Ovary (tissue), 9 donors: Measurements from ENCODE around the gene PHACTR1. TPM values are rescaled to one million over a fixed set of nuclear protein-coding genes. Genes with fewer than 3 reads are reported as not detected.

ENCODE experiments used
- DNase-seq, 5 donors: peaks; one replicate each; pipeline ENCODE4 v3.0.0-alpha.2; 2019 to 2020
- H3K27ac ChIP-seq, 2 donors: fragments of 200-600 bp; one replicate each; pipeline versions ENCODE4 v1.5.1 to v1.8.0; 2019 to 2022
- H3K27me3 ChIP-seq: fragments of 200-600 bp; one replicate; pipeline ENCODE4 v1.8.0; 2022
- H3K36me3 ChIP-seq: fragments of 200-600 bp; sonication (generic); one replicate; pipeline ENCODE4 v1.5.1; 2019
- H3K4me1 ChIP-seq: one replicate; pipeline ENCODE4 v1.8.1; 2013; ENCODE audit warnings: mild to moderate bottlenecking, moderate library complexity; ENCODE audit not compliant: insufficient read depth
- H3K4me3 ChIP-seq: fragments of 200-600 bp; sonication (generic); one replicate; pipeline ENCODE4 v1.5.1; 2017
- H3K9me3 ChIP-seq, 2 donors: fragments of 200-600 bp in 1 of 2; sonication (generic) in 1 of 2; one replicate each; pipeline versions ENCODE4 v1.5.1 to v1.8.1; 2013 to 2019; ENCODE audit warnings: mild to moderate bottlenecking in 1 of 2, moderate library complexity in 1 of 2
- CTCF ChIP-seq, 3 donors: fragments of 450-650 bp in 2 of 3; fragments of 200-600 bp in 1 of 3; IDR thresholded peaks; one replicate each; pipeline versions ENCODE4 v1.5.1 to v1.8.0; 2016 to 2022; ENCODE audit warnings: antibody characterized with exemption in 3 of 3, mild to moderate bottlenecking in 1 of 3
- EP300 ChIP-seq: sonication (generic); formaldehyde crosslinking; IDR thresholded peaks from one replicate; pipeline ENCODE4 v1.6.1; 2017; ENCODE audit warnings: antibody characterized with exemption
- POLR2A ChIP-seq: fragments of 450-650 bp; IDR thresholded peaks from one replicate; pipeline ENCODE4 v1.6.1; 2017; ENCODE audit warnings: antibody characterized with exemption, mild to moderate bottlenecking, moderate library complexity
- WGBS, 3 donors: extraction: QIAGEN DNeasy Blood & Tissue Kit in 1 of 3; methylation state at CpG; one replicate each; pipeline versions ENCODE4 v1.1.5 to v1.1.7; 2013 to 2017; 5-methylcytosine and 5-hydroxymethylcytosine counted together
- intact Hi-C, 4 donors: fragments of 100-400 bp; cut with DNase I; formaldehyde crosslinking; loops; one replicate each; pipeline versions ENCODE4 v1.11.0 to v1.15.1; 2022 to 2023
- polyA plus RNA-seq, 2 donors: library from polyadenylated mRNA; stranded (reverse); fragments of 200-250 nt in 1 of 2; fragments of 350-450 nt in 1 of 2; fragmentation: Illumina TruSeq in 1 of 2; extraction: RNeasy Lipid Tissue Mini Kit (QIAGEN cat#74804) in 1 of 2; gene quantifications; one replicate each; pipeline ENCODE4 v1.2.3, GENCODE V29; 2013 to 2014
- total RNA-seq, 7 donors: library from RNA; depleted of rRNA in 2 of 7; stranded (reverse); fragments of >200 nt in 2 of 7; fragmentation: NEBNext Ultra II Directional in 3 of 7; extraction: Animal tissue kit (Norgen Biotek cat#: 25700) in 3 of 7; gene quantifications; one replicate each; pipeline versions ENCODE4 v1.1.0 to v1.2.4, GENCODE V29; 2016 to 2023
- donor health status: DM: no; HTN: no; CAD: no; lungs with moderate emphysema.
- donor health status: DM: no; HTN: no; CAD: no.
- donor health status: Bipolar disorder and iron deficiency.
- donor health status: DM: yes; HTN: yes; CAD: no.
- donor health status: DM: no; HTN: no; CAD: no.
- donor health status: DM: yes; HTN: yes; CAD: no.

Gene PHACTR1
- total and polyA plus RNA-seq, 9 donors: 0.48 to 10.9 (median 3.7) TPM

GRCh38 chr6:12878741-12879140 is 162.2 kb downstream of the PHACTR1 start:
- WGBS, 3 donors: 39 to 50% (median 40%) methylated on average over 4 of the region's 4 CpGs
- no peaks in the 10 kb centered on the region for H3K4me1 ChIP-seq
- TF ChIP-seq POLR2A: no peak
- H3K36me3 ChIP-seq: no peaks in the 10 kb centered on the region
- intact Hi-C loops: no loop called here
- H3K27ac ChIP-seq: no peak overlapping the region
- H3K27me3 ChIP-seq: no peaks in the 10 kb centered on the region
- peaks cover 0 to 2% of the 10 kb centered on the region in 2 donors for H3K9me3 ChIP-seq
- no peak for DNase-seq
- H3K4me3 ChIP-seq: no peak overlapping the region

GRCh38 chr6:12882761-12883290 is 166.3 kb downstream of the PHACTR1 start:
- Histone ChIP-seq H3K36me3 (no peaks in the 10 kb centered on the region), H3K27me3 (no peaks in the 10 kb centered on the region), H3K4me1 (no peaks in the 10 kb centered on the region), H3K27ac (no peak overlapping the region), H3K4me3 (no peak overlapping the region), H3K9me3 (no peaks in the 10 kb centered on the region)
- no peak for DNase-seq
- TF ChIP-seq EP300 (no peak), CTCF (IDR thresholded peaks at IDR 0.05) (no peak), POLR2A (no peak)
- 58 to 65% (median 58%) methylated on average over 2 of the region's 2 CpGs for WGBS, 3 donors
- intact Hi-C loops: no loop called here

- Histone ChIP-seq H3K4me1 (no peaks in the 10 kb centered on the region), H3K36me3 (no peaks in the 10 kb centered on the region), H3K9me3 (no peaks in the 10 kb centered on the region), H3K27me3 (no peaks in the 10 kb centered on the region), H3K4me3 (no peak overlapping the region), H3K27ac (no peak overlapping the region)
- no peak for DNase-seq
- TF ChIP-seq POLR2A (no peak), CTCF (IDR thresholded peaks at IDR 0.05) (no peak), EP300 (no peak)
- WGBS, 3 donors: 27 to 43% (median 32%) methylated on average over 7 of the region's 7 CpGs
- intact Hi-C loops: no loop called here
Measured at GRCh38 chr6:12884983-12885382, 168.4 kb downstream of the PHACTR1 start.

GRCh38 chr6:12886961-12887775 is 170.6 kb downstream of the PHACTR1 start:
- no peak for DNase-seq
- 56 to 59% (median 57%) methylated on average over 8 of the region's 8 CpGs for WGBS, 3 donors
- no peaks in the 10 kb centered on the region for H3K27me3 ChIP-seq
- TF ChIP-seq EP300: no peak
- TF ChIP-seq POLR2A: no peak
- TF ChIP-seq CTCF (IDR thresholded peaks at IDR 0.05): no peak
- intact Hi-C loops: no loop called here
- no peaks in the 10 kb centered on the region for H3K36me3 ChIP-seq
- H3K4me3 ChIP-seq: no peak overlapping the region
- H3K4me1 ChIP-seq: no peaks in the 10 kb centered on the region
- no peak overlapping the region for H3K27ac ChIP-seq
- H3K9me3 ChIP-seq: no peaks in the 10 kb centered on the region

GRCh38 chr6:12890171-12890790 is 173.7 kb downstream of the PHACTR1 start:
- Histone ChIP-seq H3K9me3 (no peaks in the 10 kb centered on the region), H3K4me3 (no peak overlapping the region), H3K4me1 (no peaks in the 10 kb centered on the region), H3K36me3 (no peaks in the 10 kb centered on the region), H3K27ac (no peak overlapping the region), H3K27me3 (no peaks in the 10 kb centered on the region)
- intact Hi-C loops: no loop called here
- DNase-seq: no peak
- 94 to 95% (median 95%) methylated on average over 9 of the region's 9 CpGs for WGBS, 3 donors
- TF ChIP-seq CTCF (IDR thresholded peaks at IDR 0.05) (no peak), POLR2A (no peak), EP300 (no peak)
